ENCODE data around the gene EXTL2.

EXTL2 gene

GRCh38 chr1:100894603-100895539, at the start of gene EXTL2 (continued):
- no peak for TF ChIP-seq MZF1 (tag by site-specific recombination; IDR thresholded peaks at IDR 0.05; ENCODE audit: borderline replicate concordance)
- TF ChIP-seq ZNF560 (tag by site-specific recombination; IDR thresholded peaks at IDR 0.05; ENCODE audit: borderline replicate concordance): no peak
- TF ChIP-seq ZNF274 (IDR thresholded peaks at IDR 0.05; ENCODE audit: low read length): no peak
- no peak for TF ChIP-seq ZNF274 (tag by site-specific recombination; IDR thresholded peaks at IDR 0.05; ENCODE audit: borderline replicate concordance)
- TF ChIP-seq INSM2 (tag by site-specific recombination; IDR thresholded peaks at IDR 0.05): peak; percentile 30; the same call in 1 of the 2 replicates
- TF ChIP-seq, protein P1, sequence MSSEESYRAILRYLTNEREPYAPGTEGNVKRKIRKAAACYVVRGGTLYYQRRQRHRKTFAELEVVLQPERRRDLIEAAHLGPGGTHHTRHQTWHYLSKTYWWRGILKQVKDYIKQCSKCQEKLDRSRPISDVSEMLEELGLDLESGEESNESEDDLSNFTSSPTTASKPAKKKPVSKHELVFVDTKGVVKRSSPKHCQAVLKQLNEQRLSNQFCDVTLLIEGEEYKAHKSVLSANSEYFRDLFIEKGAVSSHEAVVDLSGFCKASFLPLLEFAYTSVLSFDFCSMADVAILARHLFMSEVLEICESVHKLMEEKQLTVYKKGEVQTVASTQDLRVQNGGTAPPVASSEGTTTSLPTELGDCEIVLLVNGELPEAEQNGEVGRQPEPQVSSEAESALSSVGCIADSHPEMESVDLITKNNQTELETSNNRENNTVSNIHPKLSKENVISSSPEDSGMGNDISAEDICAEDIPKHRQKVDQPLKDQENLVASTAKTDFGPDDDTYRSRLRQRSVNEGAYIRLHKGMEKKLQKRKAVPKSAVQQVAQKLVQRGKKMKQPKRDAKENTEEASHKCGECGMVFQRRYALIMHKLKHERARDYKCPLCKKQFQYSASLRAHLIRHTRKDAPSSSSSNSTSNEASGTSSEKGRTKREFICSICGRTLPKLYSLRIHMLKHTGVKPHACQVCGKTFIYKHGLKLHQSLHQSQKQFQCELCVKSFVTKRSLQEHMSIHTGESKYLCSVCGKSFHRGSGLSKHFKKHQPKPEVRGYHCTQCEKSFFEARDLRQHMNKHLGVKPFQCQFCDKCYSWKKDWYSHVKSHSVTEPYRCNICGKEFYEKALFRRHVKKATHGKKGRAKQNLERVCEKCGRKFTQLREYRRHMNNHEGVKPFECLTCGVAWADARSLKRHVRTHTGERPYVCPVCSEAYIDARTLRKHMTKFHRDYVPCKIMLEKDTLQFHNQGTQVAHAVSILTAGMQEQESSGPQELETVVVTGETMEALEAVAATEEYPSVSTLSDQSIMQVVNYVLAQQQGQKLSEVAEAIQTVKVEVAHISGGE (tag by site-specific recombination; conservative IDR thresholded peaks at IDR 0.05; ENCODE audit: low read depth): peak; percentile 84
- no peak for TF ChIP-seq ZNF157 (tag by site-specific recombination; IDR thresholded peaks at IDR 0.05)
- TF ChIP-seq ZNF558 (tag by site-specific recombination; IDR thresholded peaks at IDR 0.05): 0 out of 2 replicates have a peak, but pooled peaks have one; percentile 19
- TF ChIP-seq ZNF19 (tag by site-specific recombination; IDR thresholded peaks at IDR 0.05; ENCODE audit: low read depth): no peak
- peak; percentile 70 for TF ChIP-seq SP7 (tag by site-specific recombination; IDR thresholded peaks at IDR 0.05)
- no peak for TF ChIP-seq HOXD13 (CRISPR knock-in tag; IDR thresholded peaks at IDR 0.05; ENCODE audit: borderline replicate concordance)
- TF ChIP-seq ZNF404 (tag by site-specific recombination; IDR thresholded peaks at IDR 0.05): no peak
- no peak for TF ChIP-seq ZNF623 (tag by site-specific recombination; IDR thresholded peaks at IDR 0.05)
- TF ChIP-seq ZNF366 (tag by site-specific recombination; conservative IDR thresholded peaks at IDR 0.05): peak; percentile 88
- peak; percentile 77 for TF ChIP-seq SP3 (tag by site-specific recombination; IDR thresholded peaks at IDR 0.05)
- peak; percentile 70 for TF ChIP-seq ZSCAN30 (tag by site-specific recombination; IDR thresholded peaks at IDR 0.05)
- TF ChIP-seq ZNF426 (tag by site-specific recombination; IDR thresholded peaks at IDR 0.05): no peak
- TF ChIP-seq ZNF184 (tag by site-specific recombination; IDR thresholded peaks at IDR 0.05): no peak
- TF ChIP-seq ZNF354C (tag by site-specific recombination; IDR thresholded peaks at IDR 0.05; ENCODE audit: borderline replicate concordance, low read depth): no peak
- TF ChIP-seq, protein P2, sequence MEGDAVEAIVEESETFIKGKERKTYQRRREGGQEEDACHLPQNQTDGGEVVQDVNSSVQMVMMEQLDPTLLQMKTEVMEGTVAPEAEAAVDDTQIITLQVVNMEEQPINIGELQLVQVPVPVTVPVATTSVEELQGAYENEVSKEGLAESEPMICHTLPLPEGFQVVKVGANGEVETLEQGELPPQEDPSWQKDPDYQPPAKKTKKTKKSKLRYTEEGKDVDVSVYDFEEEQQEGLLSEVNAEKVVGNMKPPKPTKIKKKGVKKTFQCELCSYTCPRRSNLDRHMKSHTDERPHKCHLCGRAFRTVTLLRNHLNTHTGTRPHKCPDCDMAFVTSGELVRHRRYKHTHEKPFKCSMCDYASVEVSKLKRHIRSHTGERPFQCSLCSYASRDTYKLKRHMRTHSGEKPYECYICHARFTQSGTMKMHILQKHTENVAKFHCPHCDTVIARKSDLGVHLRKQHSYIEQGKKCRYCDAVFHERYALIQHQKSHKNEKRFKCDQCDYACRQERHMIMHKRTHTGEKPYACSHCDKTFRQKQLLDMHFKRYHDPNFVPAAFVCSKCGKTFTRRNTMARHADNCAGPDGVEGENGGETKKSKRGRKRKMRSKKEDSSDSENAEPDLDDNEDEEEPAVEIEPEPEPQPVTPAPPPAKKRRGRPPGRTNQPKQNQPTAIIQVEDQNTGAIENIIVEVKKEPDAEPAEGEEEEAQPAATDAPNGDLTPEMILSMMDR (tag by site-specific recombination; IDR thresholded peaks at IDR 0.05): 0 out of 2 replicates have a peak, but pooled peaks have one; percentile 23
- peak; percentile 35; the same call in 1 of the 2 replicates for TF ChIP-seq GLI2 (tag by site-specific recombination; IDR thresholded peaks at IDR 0.05; ENCODE audit: borderline replicate concordance, low read depth)
- TF ChIP-seq ZFP69B (tag by site-specific recombination; IDR thresholded peaks at IDR 0.05): no peak
- TF ChIP-seq ZNF664 (tag by site-specific recombination; IDR thresholded peaks at IDR 0.05): no peak
- TF ChIP-seq, protein P3, sequence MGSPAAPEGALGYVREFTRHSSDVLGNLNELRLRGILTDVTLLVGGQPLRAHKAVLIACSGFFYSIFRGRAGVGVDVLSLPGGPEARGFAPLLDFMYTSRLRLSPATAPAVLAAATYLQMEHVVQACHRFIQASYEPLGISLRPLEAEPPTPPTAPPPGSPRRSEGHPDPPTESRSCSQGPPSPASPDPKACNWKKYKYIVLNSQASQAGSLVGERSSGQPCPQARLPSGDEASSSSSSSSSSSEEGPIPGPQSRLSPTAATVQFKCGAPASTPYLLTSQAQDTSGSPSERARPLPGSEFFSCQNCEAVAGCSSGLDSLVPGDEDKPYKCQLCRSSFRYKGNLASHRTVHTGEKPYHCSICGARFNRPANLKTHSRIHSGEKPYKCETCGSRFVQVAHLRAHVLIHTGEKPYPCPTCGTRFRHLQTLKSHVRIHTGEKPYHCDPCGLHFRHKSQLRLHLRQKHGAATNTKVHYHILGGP (tag by site-specific recombination; IDR thresholded peaks at IDR 0.05): no peak
- TF ChIP-seq, protein P4, sequence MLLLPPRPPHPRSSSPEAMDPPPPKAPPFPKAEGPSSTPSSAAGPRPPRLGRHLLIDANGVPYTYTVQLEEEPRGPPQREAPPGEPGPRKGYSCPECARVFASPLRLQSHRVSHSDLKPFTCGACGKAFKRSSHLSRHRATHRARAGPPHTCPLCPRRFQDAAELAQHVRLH (tag by site-specific recombination; IDR thresholded peaks at IDR 0.05): no peak
- TF ChIP-seq ZNF202 (tag by site-specific recombination; IDR thresholded peaks at IDR 0.05; ENCODE audit: borderline replicate concordance): no peak
- TF ChIP-seq BCL11A (tag by site-specific recombination; IDR thresholded peaks at IDR 0.05; ENCODE audit: low read depth): peak; percentile 48; the same call in 1 of the 2 replicates
- TF ChIP-seq, protein P5, sequence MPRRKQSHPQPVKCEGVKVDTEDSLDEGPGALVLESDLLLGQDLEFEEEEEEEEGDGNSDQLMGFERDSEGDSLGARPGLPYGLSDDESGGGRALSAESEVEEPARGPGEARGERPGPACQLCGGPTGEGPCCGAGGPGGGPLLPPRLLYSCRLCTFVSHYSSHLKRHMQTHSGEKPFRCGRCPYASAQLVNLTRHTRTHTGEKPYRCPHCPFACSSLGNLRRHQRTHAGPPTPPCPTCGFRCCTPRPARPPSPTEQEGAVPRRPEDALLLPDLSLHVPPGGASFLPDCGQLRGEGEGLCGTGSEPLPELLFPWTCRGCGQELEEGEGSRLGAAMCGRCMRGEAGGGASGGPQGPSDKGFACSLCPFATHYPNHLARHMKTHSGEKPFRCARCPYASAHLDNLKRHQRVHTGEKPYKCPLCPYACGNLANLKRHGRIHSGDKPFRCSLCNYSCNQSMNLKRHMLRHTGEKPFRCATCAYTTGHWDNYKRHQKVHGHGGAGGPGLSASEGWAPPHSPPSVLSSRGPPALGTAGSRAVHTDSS (tag by site-specific recombination; IDR thresholded peaks at IDR 0.05): no peak
